Measurements from ENCODE around the gene CORO7. TPM values are rescaled to one million over a fixed set of nuclear protein-coding genes. Genes with fewer than 3 reads are reported as not detected.

CORO7 gene
- total RNA-seq, 1 experiment from 2014 or later: 51.0 TPM

GRCh38 chr16:4407543-4408322 lies 8.7 kb downstream of the CORO7 start:
- no peak overlapping the region for H3K27ac Mint-ChIP-seq (ENCODE audit: unreplicated experiment)
- TF ChIP-seq CTCF (IDR thresholded peaks at IDR 0.05; ENCODE audit: unreplicated experiment): no peak
- intact Hi-C loops (cut with micrococcal nuclease; ENCODE audit: unreplicated experiment): no loop called here

GRCh38 chr16:4404967-4405696 lies 11.3 kb downstream of the CORO7 start:
- BruUV-seq (replicated peaks): no TSS peak
- H3K4me1 Mint-ChIP-seq (ENCODE audit: low read depth, unreplicated experiment): no peaks in the 10 kb centered on the region
- H3K9me3 Mint-ChIP-seq (ENCODE audit: low read depth, unreplicated experiment): no peaks in the 10 kb centered on the region
- H3K36me3 Mint-ChIP-seq (ENCODE audit: insufficient read depth, unreplicated experiment): peaks cover 37% of the 10 kb centered on the region
- intact Hi-C loops (cut with micrococcal nuclease; ENCODE audit: unreplicated experiment): no loop called here
- no peak overlapping the region for H3K4me3 Mint-ChIP-seq (ENCODE audit: low read depth, unreplicated experiment)
- TF ChIP-seq CTCF (IDR thresholded peaks at IDR 0.05; ENCODE audit: unreplicated experiment): no peak
- H3K27ac Mint-ChIP-seq (ENCODE audit: unreplicated experiment): peak overlapping the region; percentile 42
- no peaks in the 10 kb centered on the region for H3K27me3 Mint-ChIP-seq (ENCODE audit: unreplicated experiment)
- CTCF ChIA-PET: interaction anchor here (0.6 to 2.6 kb wide), 4 partner anchors 26 to 54 kb away, joined by 3 to 13 read pairs (median 6); partner anchors contain the start of gene PAM16
- no peak for DNase-seq

More at GRCh38 chr16:4407543-4408322, 8.7 kb downstream of the CORO7 start:
- CTCF ChIA-PET: no interaction called here
- H3K27me3 Mint-ChIP-seq (ENCODE audit: unreplicated experiment): no peaks in the 10 kb centered on the region
- no peak overlapping the region for H3K4me3 Mint-ChIP-seq (ENCODE audit: low read depth, unreplicated experiment)
- no peaks in the 10 kb centered on the region for H3K9me3 Mint-ChIP-seq (ENCODE audit: low read depth, unreplicated experiment)
- peaks cover 44% of the 10 kb centered on the region for H3K36me3 Mint-ChIP-seq (ENCODE audit: insufficient read depth, unreplicated experiment)
- no TSS peak for BruUV-seq (replicated peaks)
- no peak for DNase-seq
- H3K4me1 Mint-ChIP-seq (ENCODE audit: low read depth, unreplicated experiment): no peaks in the 10 kb centered on the region

GRCh38 chr16:4404247-4404966 lies 12.0 kb downstream of the CORO7 start:
- intact Hi-C loops (cut with micrococcal nuclease; ENCODE audit: unreplicated experiment): no loop called here
- no TSS peak for BruUV-seq (replicated peaks)

More at GRCh38 chr16:4404247-4404966, 12.0 kb downstream of the CORO7 start:
- TF ChIP-seq CTCF (IDR thresholded peaks at IDR 0.05; ENCODE audit: unreplicated experiment): peak; percentile 84
- no peaks in the 10 kb centered on the region for H3K9me3 Mint-ChIP-seq (ENCODE audit: low read depth, unreplicated experiment)
- H3K4me3 Mint-ChIP-seq (ENCODE audit: low read depth, unreplicated experiment): no peak overlapping the region
- CTCF ChIA-PET: interaction anchor here (0.6 to 3.3 kb wide), 10 partner anchors 12 to 151 kb away, joined by 3 to 38 read pairs (median 12); partner anchors contain the start of genes CORO7 and PAM16
- H3K27me3 Mint-ChIP-seq (ENCODE audit: unreplicated experiment): no peaks in the 10 kb centered on the region
- H3K36me3 Mint-ChIP-seq (ENCODE audit: insufficient read depth, unreplicated experiment): peaks cover 36% of the 10 kb centered on the region
- no peaks in the 10 kb centered on the region for H3K4me1 Mint-ChIP-seq (ENCODE audit: low read depth, unreplicated experiment)
- peak; percentile 65 for DNase-seq
- H3K27ac Mint-ChIP-seq (ENCODE audit: unreplicated experiment): peak overlapping the region; percentile 42

Data from Calu3 (cell line).